ENCODE data around the gene FABP1.

- TF ChIP-seq JUN (IDR thresholded peaks at IDR 0.05; ENCODE audit: low read depth, low read length) = no peak
- TF ChIP-seq NANOG (IDR thresholded peaks at IDR 0.05; ENCODE audit: insufficient read depth, low read depth, low read length, poor library complexity, severe bottlenecking) = no peak
- no peak for TF ChIP-seq POLR2A (IDR thresholded peaks at IDR 0.05; ENCODE audit: control extremely low read depth in 1 of 2, low read depth in 2 of 2, low read length in 2 of 2)
- TF ChIP-seq EZH2 (IDR thresholded peaks at IDR 0.05; ENCODE audit: low read depth, low read length, severe bottlenecking) = no peak
- no peak for TF ChIP-seq POLR2AphosphoS5 (IDR thresholded peaks at IDR 0.05; ENCODE audit: low read depth, low read length)
- TF ChIP-seq CTCF (IDR thresholded peaks at IDR 0.05; ENCODE audit: control extremely low read depth in 1 of 3, insufficient read depth in 1 of 3, low read depth in 1 of 3, low read length in 3 of 3) = no peak
- TF ChIP-seq BRCA1 (IDR thresholded peaks at IDR 0.05; ENCODE audit: low read depth, low read length) = no peak
- no peak for TF ChIP-seq KDM1A (IDR thresholded peaks at IDR 0.05; ENCODE audit: borderline replicate concordance, low read length)
These were observed 1.6 kb upstream of the FABP1 start for GRCh38 chr2:88129313-88129959.

Data from H1 (cell line).